NCI-H82 treated with DMSO at 0.1 percent for 48 hours (cell line): ENCODE results near the gene MCTP1.
"Not testable (repeated sequence)": the region's sequence is repeated elsewhere in the genome, so short reads cannot be mapped to it uniquely, and the experiment has no call there.

Source experiments
- DNase-seq: peaks from one replicate; lab custom pipeline; 2025; ENCODE audit not compliant: unreplicated experiment; lab: John Stamatoyannopoulos, UW

The MCTP1 gene

DNA sequence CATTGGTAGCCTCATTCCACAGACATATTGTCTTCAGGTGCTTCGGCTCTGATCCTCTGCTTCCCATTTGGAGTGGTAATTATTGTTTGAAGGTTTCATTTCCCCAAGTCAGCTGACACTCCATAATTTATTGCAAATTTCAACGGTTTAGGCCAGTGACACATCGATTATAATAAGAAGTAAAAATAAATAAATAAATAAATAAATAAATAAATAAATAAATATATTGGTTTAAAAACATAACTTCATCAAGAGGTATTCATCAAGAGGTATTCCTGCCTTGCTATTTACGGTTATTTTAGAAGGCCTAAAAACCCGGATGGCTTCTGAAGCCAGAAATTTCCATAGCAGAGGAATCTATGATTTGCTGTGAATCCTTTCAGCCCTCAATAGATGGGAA is 393.3 kb downstream of the MCTP1 start:
- no peak for DNase-seq

DNA sequence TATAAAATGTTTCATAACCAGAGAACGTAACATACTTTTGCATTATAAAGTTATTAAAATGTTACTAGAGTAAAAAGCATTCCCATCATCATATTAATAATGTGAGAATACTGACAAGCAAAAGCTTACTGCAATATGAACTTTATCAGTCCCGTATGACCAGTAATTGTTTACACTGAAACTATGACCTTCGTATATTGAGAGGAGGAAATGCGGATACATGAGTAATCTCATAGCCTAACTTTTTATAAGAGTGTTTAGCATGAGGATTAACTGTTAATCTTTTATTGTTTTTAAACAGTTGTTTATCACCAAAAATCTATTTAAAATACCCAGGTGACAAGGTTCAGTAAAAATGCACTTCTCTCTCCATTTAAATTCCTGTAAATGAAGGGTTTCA is 394.0 kb downstream of the MCTP1 start:
- no peak for DNase-seq

DNA sequence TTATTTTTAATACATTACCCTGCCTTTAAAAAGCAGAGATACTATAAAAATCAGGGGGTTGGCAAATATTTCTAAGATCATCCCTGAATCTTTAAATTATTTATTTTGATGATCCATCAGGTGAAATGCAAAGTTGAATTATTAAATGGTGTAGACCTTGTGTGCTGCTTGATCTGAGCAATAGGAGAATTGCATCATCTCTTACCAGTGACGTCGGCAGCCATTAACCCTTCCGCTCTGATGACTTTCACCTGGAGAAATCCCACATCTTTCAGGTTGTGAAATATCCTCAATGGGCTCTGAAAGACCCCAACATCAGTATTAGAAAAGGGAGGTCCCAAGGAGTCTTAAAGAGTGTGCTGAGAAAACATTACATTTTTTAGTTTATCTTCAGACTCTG is 396.2 kb downstream of the MCTP1 start:
- no peak for DNase-seq

- no peak for DNase-seq
These were observed 399.0 kb downstream of the MCTP1 start for GRCh38 chr5:94885931-94886330.

GRCh38 chr5:94884311-94884710 is 400.6 kb downstream of the MCTP1 start:
- DNase-seq, result no peak

DNA sequence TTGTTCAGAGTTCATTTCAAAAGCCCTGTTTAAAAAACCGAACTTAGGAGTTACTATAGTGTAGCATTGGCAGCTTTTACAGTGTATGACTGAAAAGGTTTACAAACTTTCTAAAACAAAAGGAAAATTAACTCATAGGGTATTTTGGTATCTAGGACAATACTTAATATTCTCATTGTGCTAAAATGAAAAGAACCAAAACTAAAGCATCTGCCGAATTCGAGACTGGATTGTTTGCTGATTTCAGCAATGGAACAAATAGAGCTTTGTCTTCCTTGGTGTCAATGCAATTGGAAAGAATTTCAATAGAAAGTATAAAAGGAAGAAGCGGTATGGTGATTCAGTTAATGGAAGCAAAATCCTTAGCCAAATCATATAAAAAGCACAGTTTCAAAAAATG is 412.4 kb downstream of the MCTP1 start:
- DNase-seq, result no peak

GRCh38 chr5:94870511-94871183 is 414.2 kb downstream of the MCTP1 start:
- DNase-seq, result no peak

- DNase-seq, result no peak
These were observed 415.0 kb downstream of the MCTP1 start for GRCh38 chr5:94869921-94870320.

GRCh38 chr5:94863951-94864350 is 420.9 kb downstream of the MCTP1 start:
- DNase-seq, result no peak

DNA sequence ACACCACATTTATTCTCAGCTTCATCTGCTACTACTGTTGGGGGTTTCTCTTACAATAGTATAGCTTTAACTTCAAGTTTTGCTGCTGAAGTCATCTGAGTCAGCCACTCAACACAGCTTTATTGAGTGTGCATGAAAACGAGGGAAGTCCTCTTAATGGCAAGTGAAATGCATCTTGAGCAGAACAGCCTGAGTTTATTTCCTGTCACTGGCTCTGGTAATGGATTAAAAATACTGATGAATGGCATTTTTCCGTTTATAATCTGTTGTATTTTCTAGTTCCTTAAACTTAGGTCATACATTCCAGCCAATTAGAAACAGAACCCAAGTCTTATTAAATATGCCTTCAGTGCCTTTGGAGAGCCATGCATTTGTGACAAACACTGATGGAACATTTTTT is 427.8 kb downstream of the MCTP1 start:
- no peak for DNase-seq

GRCh38 chr5:94856257-94856800 is 428.6 kb downstream of the MCTP1 start:
- no peak for DNase-seq

DNA sequence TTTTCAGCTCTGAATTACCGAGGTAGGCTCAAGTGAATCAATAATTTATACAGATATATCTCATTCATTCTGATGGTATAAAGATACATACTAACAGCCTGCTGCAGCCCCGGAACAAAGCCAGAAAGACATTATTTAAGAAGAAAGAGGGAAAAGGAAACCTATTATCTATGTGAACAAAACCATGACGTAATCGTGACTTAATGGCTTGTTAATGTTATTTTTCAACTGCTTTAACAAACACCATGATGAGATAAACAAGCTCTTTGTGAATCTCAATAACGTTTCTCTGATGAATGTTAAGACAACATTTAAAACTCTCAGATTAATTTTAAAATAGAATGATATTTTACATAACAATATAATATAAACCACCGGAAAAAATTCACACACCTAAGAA is 429.4 kb downstream of the MCTP1 start:
- DNase-seq, result no peak

DNA sequence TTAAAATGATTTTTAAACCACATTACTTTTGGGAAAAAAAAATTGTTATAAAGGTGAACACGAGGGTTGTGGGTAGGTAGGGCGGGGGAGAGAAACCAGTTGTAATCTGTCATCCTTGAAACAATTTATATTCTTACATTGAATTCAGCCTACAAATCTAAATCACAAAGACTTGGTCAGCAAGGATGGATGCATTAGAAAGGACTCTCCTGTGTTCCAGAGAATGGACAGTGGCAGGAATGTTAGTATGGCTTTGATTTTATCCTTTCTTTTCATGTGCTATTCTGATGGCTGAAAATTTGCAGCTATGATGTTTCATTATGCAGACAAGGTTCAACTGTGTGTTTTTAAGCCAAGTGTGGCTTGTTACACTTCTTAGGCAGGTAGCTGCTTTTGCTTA is 431.8 kb downstream of the MCTP1 start:
- DNase-seq, result no peak

- DNase-seq, result no peak
These were observed 433.9 kb downstream of the MCTP1 start for GRCh38 chr5:94850960-94851359.

GRCh38 chr5:94849821-94850736 is 434.8 kb downstream of the MCTP1 start:
- peak; percentile 22 for DNase-seq

GRCh38 chr5:94849324-94849723 is 435.6 kb downstream of the MCTP1 start:
- DNase-seq, result no peak

DNA sequence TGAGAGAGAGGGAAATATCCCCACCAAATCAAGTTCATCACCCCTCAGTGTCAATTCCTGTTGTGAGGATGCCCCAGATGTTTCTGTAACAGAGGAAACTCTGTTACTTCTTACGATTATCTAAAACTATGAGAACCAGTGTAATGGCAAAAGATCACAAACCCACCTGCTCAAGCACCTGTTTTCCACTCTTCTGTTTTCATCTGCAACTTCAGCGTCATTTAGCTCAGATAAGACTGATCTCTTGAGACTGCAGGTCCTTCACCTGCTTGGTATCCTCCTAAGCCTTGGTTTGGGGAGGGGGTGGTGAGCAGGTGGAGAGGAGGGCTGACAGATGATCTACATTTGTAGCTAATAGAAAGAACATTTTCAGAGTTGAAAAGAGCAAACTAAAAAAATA is 437.2 kb downstream of the MCTP1 start:
- no peak for DNase-seq

- DNase-seq, result no peak
These were observed 437.9 kb downstream of the MCTP1 start for GRCh38 chr5:94847019-94847418.

DNA sequence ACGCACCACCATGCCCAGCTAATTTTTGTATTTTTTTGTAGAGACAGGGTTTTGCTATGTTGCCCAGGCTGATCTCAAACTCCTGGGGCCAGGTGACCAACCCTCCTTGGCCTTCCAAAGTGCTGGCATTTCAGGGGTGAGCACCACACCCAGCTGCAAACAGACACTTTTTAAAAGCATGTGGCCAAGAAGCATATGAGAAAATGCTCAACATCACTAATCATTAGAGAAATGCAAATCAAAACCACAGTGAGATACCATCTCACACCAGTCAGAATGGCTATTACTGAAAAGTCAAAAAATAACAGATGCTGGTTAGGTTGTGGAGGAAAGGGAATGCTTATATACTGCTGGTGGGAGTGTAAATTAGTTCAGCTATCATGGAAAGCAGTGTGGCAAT is 439.2 kb downstream of the MCTP1 start:
- not testable (repeated sequence) for DNase-seq

DNA sequence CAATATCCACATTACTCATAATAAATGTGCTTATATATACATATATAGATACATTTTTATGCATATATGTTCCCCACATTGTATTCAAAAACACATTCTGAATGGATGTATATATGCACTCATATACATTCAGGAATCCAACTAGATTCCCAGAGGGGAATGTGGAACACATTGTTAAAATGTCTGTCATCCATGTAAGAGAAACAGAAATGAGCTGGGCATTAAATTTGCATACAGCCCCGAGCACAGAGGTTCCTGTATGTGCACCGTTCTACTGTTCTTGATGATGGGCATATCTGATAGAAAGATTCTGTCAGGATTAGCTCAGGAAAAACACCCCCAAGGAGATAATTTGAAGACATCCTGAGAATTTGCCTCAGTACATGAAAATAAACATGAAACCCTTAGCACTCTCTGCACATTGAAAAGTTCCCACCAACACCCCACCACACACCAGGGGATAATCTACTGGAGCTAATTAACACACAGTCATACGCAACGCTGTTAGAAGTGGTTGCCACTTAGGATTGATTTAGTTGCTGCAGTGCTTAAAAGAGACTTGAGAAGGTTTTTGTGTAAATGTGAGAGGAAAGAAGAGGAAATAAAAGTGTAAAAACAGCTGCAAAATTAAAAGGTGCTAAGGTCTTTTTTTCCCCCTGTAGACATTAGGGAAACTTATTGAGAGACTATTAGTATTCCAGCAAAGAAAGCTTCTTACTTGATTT is 443.1 kb downstream of the MCTP1 start:
- no peak for DNase-seq

GRCh38 chr5:94833851-94834250 is 451.0 kb downstream of the MCTP1 start:
- DNase-seq, result no peak
